SK-N-SH treated with all-trans-retinoic acid at 6 μM for 48 hours (cell line): ENCODE measurements around the gene THSD4.

Source experiments
- ATAC-seq: fragments of 200-7000 bp; cut with Tn5 transposase; 3 replicates; pipeline ENCODE4 v1.9.1; 2020; ENCODE audit warnings: mild to moderate bottlenecking, moderate library complexity
- ARNTL ChIP-seq: fragments of 450-650 bp; formaldehyde crosslinking; IDR thresholded peaks from 2 replicates; pipeline ENCODE4 v1.5.0; 2020; ENCODE audit warnings: low read depth, mild to moderate bottlenecking, moderate library complexity, borderline replicate concordance
- BACH2 ChIP-seq: fragments of 250-450 bp; sonication (Bioruptor Pico); IDR thresholded peaks from 2 replicates; pipeline ENCODE4 v1.9.0; 2021; ENCODE audit warnings: mild to moderate bottlenecking, borderline replicate concordance
- CREB5 ChIP-seq: fragments of 250-450 bp; sonication (Bioruptor Pico); IDR thresholded peaks from 2 replicates; pipeline ENCODE4 v1.5.1; 2020; ENCODE audit warnings: low read depth, mild to moderate bottlenecking, moderate library complexity
- CSRNP3 ChIP-seq: fragments of 250-450 bp; sonication (Bioruptor Pico); IDR thresholded peaks from 2 replicates; pipeline ENCODE4 v1.5.1; 2021; ENCODE audit warnings: mild to moderate bottlenecking, moderate library complexity
- ESRRG ChIP-seq: fragments of 250-450 bp; sonication (Bioruptor Pico); IDR thresholded peaks from 2 replicates; pipeline ENCODE4 v1.6.1; 2021; ENCODE audit warnings: mild to moderate bottlenecking
- ISL1 ChIP-seq: fragments of 250-450 bp; sonication (Bioruptor Pico); IDR thresholded peaks from 2 replicates; pipeline ENCODE4 v2.1.2; 2022; ENCODE audit warnings: mild to moderate bottlenecking, moderate library complexity
- OSR1 ChIP-seq: fragments of 250-450 bp; sonication (Bioruptor Pico); IDR thresholded peaks from 2 replicates; pipeline ENCODE4 v1.8.0; 2022; ENCODE audit warnings: moderate library complexity, mild to moderate bottlenecking, inconsistent platforms
- PATZ1 ChIP-seq: fragments of 250-450 bp; sonication (Bioruptor Pico); IDR thresholded peaks from 2 replicates; pipeline ENCODE4 v1.8.0; 2020; ENCODE audit warnings: mild to moderate bottlenecking, moderate library complexity, borderline replicate concordance
- POU6F1 ChIP-seq: fragments of 250-450 bp; sonication (Bioruptor Pico); IDR thresholded peaks from 2 replicates; pipeline ENCODE4 v1.8.0; 2021; ENCODE audit warnings: low read depth, mild to moderate bottlenecking, moderate library complexity, borderline replicate concordance
- PPARA ChIP-seq: fragments of 250-450 bp; sonication (Bioruptor Pico); IDR thresholded peaks from 2 replicates; pipeline ENCODE4 v1.5.0; 2020; ENCODE audit warnings: mild to moderate bottlenecking, borderline replicate concordance
- SNAI2 ChIP-seq: fragments of 250-450 bp; sonication (Bioruptor Pico); IDR thresholded peaks from 2 replicates; pipeline ENCODE4 v1.5.0; 2020; ENCODE audit warnings: mild to moderate bottlenecking, moderate library complexity
- TCF4 ChIP-seq: fragments of 250-450 bp; sonication (Bioruptor Pico); IDR thresholded peaks from 2 replicates; pipeline ENCODE4 v1.8.0; 2021; ENCODE audit warnings: mild to moderate bottlenecking, moderate library complexity, borderline replicate concordance
- TSHZ2 ChIP-seq: fragments of 250-450 bp; sonication (Bioruptor Pico); IDR thresholded peaks from 2 replicates; pipeline ENCODE4 v1.5.0; 2020; ENCODE audit warnings: mild to moderate bottlenecking, moderate library complexity
- ZC3H10 ChIP-seq: fragments of 250-450 bp; sonication (Bioruptor Pico); IDR thresholded peaks from 2 replicates; pipeline ENCODE4 v1.5.1; 2021; ENCODE audit warnings: mild to moderate bottlenecking, moderate library complexity
- ZFP3 ChIP-seq: fragments of 250-450 bp; sonication (Bioruptor Pico); IDR thresholded peaks from 2 replicates; pipeline ENCODE4 v1.5.0; 2020; ENCODE audit warnings: mild to moderate bottlenecking, moderate library complexity
- ZFP30 ChIP-seq: fragments of 450-650 bp; formaldehyde crosslinking; IDR thresholded peaks from 2 replicates; pipeline ENCODE4 v1.5.0; 2022; ENCODE audit warnings: mild to moderate bottlenecking, moderate library complexity
- ZNF565 ChIP-seq: fragments of 450-650 bp; formaldehyde crosslinking; conservative IDR thresholded peaks from 2 replicates; pipeline ENCODE4 v1.5.0; 2020; ENCODE audit warnings: low read depth, mild to moderate bottlenecking, moderate library complexity
- ZNF70 ChIP-seq: fragments of 450-650 bp; formaldehyde crosslinking; IDR thresholded peaks from 2 replicates; pipeline ENCODE4 v1.5.0; 2020; ENCODE audit warnings: mild to moderate bottlenecking, moderate library complexity
- ZNF8 ChIP-seq: fragments of 450-650 bp; formaldehyde crosslinking; IDR thresholded peaks from 2 replicates; pipeline ENCODE4 v1.5.0; 2020; ENCODE audit warnings: mild to moderate bottlenecking, moderate library complexity

THSD4 gene

GRCh38 chr15:71185706-71186105, 70.4 kb downstream of the THSD4 start:
- ATAC-seq: no peak
- no peak for TF ChIP-seq ISL1 (CRISPR knock-in tag)
- TF ChIP-seq ARNTL (CRISPR knock-in tag): no peak
- no peak for TF ChIP-seq ZNF8 (CRISPR knock-in tag)
- TF ChIP-seq ZC3H10: no peak
- TF ChIP-seq ESRRG (CRISPR knock-in tag): no peak
- no peak for TF ChIP-seq PATZ1 (CRISPR knock-in tag)
- no peak for TF ChIP-seq BACH2 (CRISPR knock-in tag)
- no peak for TF ChIP-seq CSRNP3 (CRISPR knock-in tag)
- TF ChIP-seq OSR1 (CRISPR knock-in tag): no peak
- no peak for TF ChIP-seq TSHZ2 (CRISPR knock-in tag)
- no peak for TF ChIP-seq ZNF565 (CRISPR knock-in tag)
- TF ChIP-seq ZNF70 (CRISPR knock-in tag): no peak

- ATAC-seq: no peak
- TF ChIP-seq ZNF565 (CRISPR knock-in tag) (no peak), PATZ1 (CRISPR knock-in tag) (no peak), TCF4 (CRISPR knock-in tag) (no peak), ZC3H10 (no peak), SNAI2 (no peak), ZFP3 (no peak), ZNF8 (CRISPR knock-in tag) (no peak), ZFP30 (CRISPR knock-in tag) (no peak), ZNF70 (CRISPR knock-in tag) (no peak), OSR1 (CRISPR knock-in tag) (no peak), PPARA (no peak), CREB5 (no peak), BACH2 (CRISPR knock-in tag) (no peak), CSRNP3 (CRISPR knock-in tag) (no peak), POU6F1 (CRISPR knock-in tag) (no peak)
Observed at GRCh38 chr15:71186267-71186666, 71.0 kb downstream of the THSD4 start.
